Measurements from ENCODE around the gene GSTK1. TPM values are rescaled to one million over a fixed set of nuclear protein-coding genes. Genes with fewer than 3 reads are reported as not detected.

The GSTK1 gene
- total and polyA plus RNA-seq, 9 of the 15 experiments (the other 6 are each of a cell fraction or from before 2014, with no cell fraction given): 155 to 441 (median 233) TPM

DNA sequence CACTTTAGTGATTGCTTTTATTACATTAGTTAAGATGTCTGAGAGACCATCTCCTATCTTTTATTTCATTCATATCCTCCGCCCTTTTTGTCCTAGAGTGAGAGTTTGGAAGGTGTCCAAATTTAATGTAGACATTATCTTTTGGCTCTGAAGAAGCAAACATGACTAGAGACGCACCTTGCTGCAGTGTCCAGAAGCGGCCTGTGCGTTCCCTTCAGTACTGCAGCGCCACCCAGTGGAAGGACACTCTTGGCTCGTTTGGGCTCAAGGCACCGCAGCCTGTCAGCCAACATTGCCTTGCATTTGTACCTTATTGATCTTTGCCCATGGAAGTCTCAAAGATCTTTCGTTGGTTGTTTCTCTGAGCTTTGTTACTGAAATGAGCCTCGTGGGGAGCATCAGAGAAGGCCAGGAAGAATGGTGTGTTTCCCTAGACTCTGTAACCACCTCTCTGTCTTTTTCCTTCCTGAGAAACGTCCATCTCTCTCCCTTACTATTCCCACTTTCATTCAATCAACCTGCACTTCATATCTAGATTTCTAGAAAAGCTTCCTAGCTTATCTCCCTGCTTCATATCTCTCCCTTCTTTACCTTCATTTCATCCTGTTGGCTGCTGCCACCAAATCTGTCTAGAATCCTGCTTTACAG, 42.3 kb downstream of the GSTK1 start (continued):
- TF ChIP-seq TCFL5 (CRISPR knock-in tag; conservative IDR thresholded peaks at IDR 0.05) (no peak), ZNF717 (CRISPR knock-in tag; IDR thresholded peaks at IDR 0.05) (no peak), DMBX1 (CRISPR knock-in tag; IDR thresholded peaks at IDR 0.05; ENCODE audit: borderline replicate concordance) (no peak), ZKSCAN3 (CRISPR knock-in tag; IDR thresholded peaks at IDR 0.05) (no peak), HNRNPH1 (optimal IDR thresholded peaks at IDR 0.05; ENCODE audit: low read depth, low read length) (no peak), ZEB2 (IDR thresholded peaks at IDR 0.05) (no peak), SMC3 (conservative IDR thresholded peaks at IDR 0.05; ENCODE audit: insufficient read depth, low read depth, low read length) (peak; percentile 86), ZBTB11 (CRISPR knock-in tag; IDR thresholded peaks at IDR 0.05) (no peak), NFIC (IDR thresholded peaks at IDR 0.05) (peak; percentile 71), ZBTB17 (CRISPR knock-in tag; IDR thresholded peaks at IDR 0.05) (no peak), CHD1 (IDR thresholded peaks at IDR 0.05; ENCODE audit: low read length) (no peak), MITF (IDR thresholded peaks at IDR 0.05) (no peak), SNRNP70 (optimal IDR thresholded peaks at IDR 0.05; ENCODE audit: low read depth, low read length) (no peak), MBD2 (IDR thresholded peaks at IDR 0.05; ENCODE audit: borderline replicate concordance, low read depth) (no peak), ZNF696 (CRISPR knock-in tag; conservative IDR thresholded peaks at IDR 0.05) (no peak), CBFB (CRISPR knock-in tag; IDR thresholded peaks at IDR 0.05) (no peak), HBP1 (CRISPR knock-in tag; IDR thresholded peaks at IDR 0.05) (no peak)
- TF ChIP-seq, protein P1, sequence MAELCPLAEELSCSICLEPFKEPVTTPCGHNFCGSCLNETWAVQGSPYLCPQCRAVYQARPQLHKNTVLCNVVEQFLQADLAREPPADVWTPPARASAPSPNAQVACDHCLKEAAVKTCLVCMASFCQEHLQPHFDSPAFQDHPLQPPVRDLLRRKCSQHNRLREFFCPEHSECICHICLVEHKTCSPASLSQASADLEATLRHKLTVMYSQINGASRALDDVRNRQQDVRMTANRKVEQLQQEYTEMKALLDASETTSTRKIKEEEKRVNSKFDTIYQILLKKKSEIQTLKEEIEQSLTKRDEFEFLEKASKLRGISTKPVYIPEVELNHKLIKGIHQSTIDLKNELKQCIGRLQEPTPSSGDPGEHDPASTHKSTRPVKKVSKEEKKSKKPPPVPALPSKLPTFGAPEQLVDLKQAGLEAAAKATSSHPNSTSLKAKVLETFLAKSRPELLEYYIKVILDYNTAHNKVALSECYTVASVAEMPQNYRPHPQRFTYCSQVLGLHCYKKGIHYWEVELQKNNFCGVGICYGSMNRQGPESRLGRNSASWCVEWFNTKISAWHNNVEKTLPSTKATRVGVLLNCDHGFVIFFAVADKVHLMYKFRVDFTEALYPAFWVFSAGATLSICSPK (IDR thresholded peaks at IDR 0.05; ENCODE audit: borderline replicate concordance): no peak
- TF ChIP-seq, protein P2, sequence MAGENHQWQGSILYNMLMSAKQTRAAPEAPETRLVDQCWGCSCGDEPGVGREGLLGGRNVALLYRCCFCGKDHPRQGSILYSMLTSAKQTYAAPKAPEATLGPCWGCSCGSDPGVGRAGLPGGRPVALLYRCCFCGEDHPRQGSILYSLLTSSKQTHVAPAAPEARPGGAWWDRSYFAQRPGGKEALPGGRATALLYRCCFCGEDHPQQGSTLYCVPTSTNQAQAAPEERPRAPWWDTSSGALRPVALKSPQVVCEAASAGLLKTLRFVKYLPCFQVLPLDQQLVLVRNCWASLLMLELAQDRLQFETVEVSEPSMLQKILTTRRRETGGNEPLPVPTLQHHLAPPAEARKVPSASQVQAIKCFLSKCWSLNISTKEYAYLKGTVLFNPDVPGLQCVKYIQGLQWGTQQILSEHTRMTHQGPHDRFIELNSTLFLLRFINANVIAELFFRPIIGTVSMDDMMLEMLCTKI (IDR thresholded peaks at IDR 0.05; ENCODE audit: partially characterized antibody): no peak

All from K562 (cell line).